Nephron progenitor cell (in vitro differentiated cells): ENCODE data around the gene DRC7.

Experiments
- DNase-seq: peaks from one replicate; pipeline ENCODE4 v3.0.0; 2021
- H3K27ac Mint-ChIP-seq: 2 replicates; pipeline ENCODE4 v1.8.0; 2021; ENCODE audit warnings: mild to moderate bottlenecking, moderate library complexity, mixed read lengths
- H3K27me3 Mint-ChIP-seq: 2 replicates; pipeline ENCODE4 v1.8.0; 2021; ENCODE audit warnings: mild to moderate bottlenecking, low read depth, mixed read lengths; ENCODE audit not compliant: poor library complexity
- H3K36me3 Mint-ChIP-seq: 2 replicates; pipeline ENCODE4 v1.8.0; 2021; ENCODE audit warnings: low read depth, mixed read lengths
- H3K4me1 Mint-ChIP-seq: 2 replicates; pipeline ENCODE4 v1.8.0; 2021; ENCODE audit warnings: mixed read lengths
- H3K4me3 Mint-ChIP-seq: 2 replicates; pipeline ENCODE4 v1.8.0; 2021; ENCODE audit warnings: mild to moderate bottlenecking, moderate library complexity, mixed read lengths
- H3K9me3 Mint-ChIP-seq: 2 replicates; pipeline ENCODE4 v1.8.0; 2021; ENCODE audit warnings: mild to moderate bottlenecking, moderate library complexity, mixed read lengths
- CTCF ChIP-seq: fragments of 200-600 bp; sonication (generic); IDR thresholded peaks from 2 replicates; pipeline ENCODE4 v1.5.0; 2021; ENCODE audit warnings: antibody characterized with exemption

DRC7 gene

GRCh38 chr16:57692636-57693035, 2.0 kb upstream of the DRC7 start:
- Mint-ChIP-seq H3K27ac (no peak overlapping the region), H3K27me3 (peaks cover 3% of the 10 kb centered on the region), H3K9me3 (no peaks in the 10 kb centered on the region), H3K4me1 (peaks cover 55% of the 10 kb centered on the region), H3K4me3 (no peak overlapping the region), H3K36me3 (no peaks in the 10 kb centered on the region)
- no peak for TF ChIP-seq CTCF
- DNase-seq: no peak

GRCh38 chr16:57693550-57693949, 1.1 kb upstream of the DRC7 start:
- Mint-ChIP-seq H3K4me1 (peaks cover 50% of the 10 kb centered on the region), H3K36me3 (no peaks in the 10 kb centered on the region), H3K27ac (no peak overlapping the region), H3K27me3 (peaks cover 3% of the 10 kb centered on the region), H3K4me3 (no peak overlapping the region), H3K9me3 (no peaks in the 10 kb centered on the region)
- TF ChIP-seq CTCF: no peak
- no peak for DNase-seq

- Mint-ChIP-seq H3K27me3 (peaks cover 3% of the 10 kb centered on the region), H3K27ac (no peak overlapping the region), H3K36me3 (no peaks in the 10 kb centered on the region), H3K4me3 (no peak overlapping the region), H3K9me3 (no peaks in the 10 kb centered on the region), H3K4me1 (peaks cover 42% of the 10 kb centered on the region)
- DNase-seq: no peak
- TF ChIP-seq CTCF: no peak
Measured at GRCh38 chr16:57694231-57694724, 328 bp upstream of the DRC7 start.

- no peak for TF ChIP-seq CTCF
- Mint-ChIP-seq H3K36me3 (no peaks in the 10 kb centered on the region), H3K4me3 (no peak overlapping the region), H3K9me3 (no peaks in the 10 kb centered on the region), H3K4me1 (peaks cover 41% of the 10 kb centered on the region), H3K27ac (no peak overlapping the region), H3K27me3 (peaks cover 8% of the 10 kb centered on the region)
- DNase-seq: no peak
Measured at GRCh38 chr16:57695680-57696069, 1.1 kb downstream of the DRC7 start.

- Mint-ChIP-seq H3K36me3 (no peaks in the 10 kb centered on the region), H3K9me3 (no peaks in the 10 kb centered on the region), H3K4me3 (no peak overlapping the region), H3K4me1 (peaks cover 46% of the 10 kb centered on the region), H3K27me3 (peaks cover 8% of the 10 kb centered on the region), H3K27ac (no peak overlapping the region)
- no peak for DNase-seq
- TF ChIP-seq CTCF: no peak
Measured at GRCh38 chr16:57696240-57696639, 1.6 kb downstream of the DRC7 start.

- H3K9me3 Mint-ChIP-seq: no peaks in the 10 kb centered on the region
- TF ChIP-seq CTCF: no peak
- H3K4me3 Mint-ChIP-seq: no peak overlapping the region
- DNase-seq: no peak
- no peak overlapping the region for H3K27ac Mint-ChIP-seq
- peaks cover 51% of the 10 kb centered on the region for H3K4me1 Mint-ChIP-seq
- H3K27me3 Mint-ChIP-seq: peaks cover 8% of the 10 kb centered on the region
- no peaks in the 10 kb centered on the region for H3K36me3 Mint-ChIP-seq
Measured at GRCh38 chr16:57697896-57698537, 3.4 kb downstream of the DRC7 start.
